ENCODE data around the gene EXOC3L4.
A peak's percentile ranks its signal among the peaks of the same experiment; 100 is the strongest.

EXOC3L4 gene

DNA sequence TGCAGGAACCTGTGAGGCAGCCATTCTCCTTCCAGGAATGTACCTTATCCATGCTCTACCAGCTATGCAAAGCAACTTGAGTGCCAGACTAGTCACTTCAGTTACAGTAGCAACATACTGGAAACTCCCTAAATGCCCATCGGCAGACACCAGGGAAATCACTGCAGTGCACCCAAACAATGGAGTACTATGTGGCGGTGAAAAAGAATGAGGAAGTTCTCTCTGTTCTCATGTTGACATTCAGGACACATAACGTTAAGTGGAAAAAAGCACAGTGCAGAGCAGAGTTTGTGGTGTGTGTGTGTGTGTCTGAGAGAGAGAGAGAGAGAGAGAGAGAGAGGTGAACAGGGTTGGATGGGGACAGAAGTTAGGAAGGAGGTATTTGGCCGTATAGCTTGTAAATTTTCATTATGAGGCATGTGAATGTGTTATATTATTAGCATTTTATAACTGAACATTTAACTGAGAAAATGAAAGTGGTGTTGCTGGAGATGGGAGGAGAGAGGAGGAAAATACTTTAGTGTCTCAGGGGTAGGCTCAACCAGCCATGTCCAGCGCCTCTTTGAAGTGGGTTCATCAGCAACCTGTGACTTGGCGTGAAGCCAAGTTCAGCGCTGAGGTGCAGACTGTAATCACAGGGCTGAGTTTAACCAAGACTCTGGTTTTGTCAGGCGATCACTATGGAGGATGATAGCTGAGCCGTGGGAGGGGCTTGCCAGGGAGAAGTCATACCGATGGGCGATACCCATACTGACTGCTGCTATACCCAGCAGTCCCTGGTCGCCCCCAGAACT is 46.0 kb downstream of the EXOC3L4 start:
- Histone ChIP-seq H3K9ac (ENCODE audit: low read length) (peak overlapping the region; percentile 31; the same call in 1 of the 2 replicates), H3K27me3 (ENCODE audit: low read depth, low read length) (peaks cover 22% of the 10 kb centered on the region), H3K36me3 (replicated peaks; ENCODE audit: low read depth, low read length) (no peaks in the 10 kb centered on the region), H3K4me3 (ENCODE audit: low read length) (peak overlapping the region; percentile 62), H3K4me1 (ENCODE audit: low read length) (peaks cover 17% of the 10 kb centered on the region), H4K20me1 (ENCODE audit: insufficient read depth, low read length) (no peaks in the 10 kb centered on the region), H3K79me2 (ENCODE audit: low read length) (no peaks in the 10 kb centered on the region), H2AFZ (ENCODE audit: low read depth, low read length) (0 out of 2 replicates have a peak overlapping the region, but pooled peaks have one; percentile 60), H3K9me3 (ENCODE audit: insufficient read depth, low read length) (no peaks in the 10 kb centered on the region), H3K27ac (ENCODE audit: low read length) (peak overlapping the region; percentile 26), H3K4me2 (ENCODE audit: low read length) (peak overlapping the region; percentile 77)
- TF ChIP-seq EZH2phosphoT487 (IDR thresholded peaks at IDR 0.05; ENCODE audit: low read depth): no peak
- TF ChIP-seq, protein P1, sequence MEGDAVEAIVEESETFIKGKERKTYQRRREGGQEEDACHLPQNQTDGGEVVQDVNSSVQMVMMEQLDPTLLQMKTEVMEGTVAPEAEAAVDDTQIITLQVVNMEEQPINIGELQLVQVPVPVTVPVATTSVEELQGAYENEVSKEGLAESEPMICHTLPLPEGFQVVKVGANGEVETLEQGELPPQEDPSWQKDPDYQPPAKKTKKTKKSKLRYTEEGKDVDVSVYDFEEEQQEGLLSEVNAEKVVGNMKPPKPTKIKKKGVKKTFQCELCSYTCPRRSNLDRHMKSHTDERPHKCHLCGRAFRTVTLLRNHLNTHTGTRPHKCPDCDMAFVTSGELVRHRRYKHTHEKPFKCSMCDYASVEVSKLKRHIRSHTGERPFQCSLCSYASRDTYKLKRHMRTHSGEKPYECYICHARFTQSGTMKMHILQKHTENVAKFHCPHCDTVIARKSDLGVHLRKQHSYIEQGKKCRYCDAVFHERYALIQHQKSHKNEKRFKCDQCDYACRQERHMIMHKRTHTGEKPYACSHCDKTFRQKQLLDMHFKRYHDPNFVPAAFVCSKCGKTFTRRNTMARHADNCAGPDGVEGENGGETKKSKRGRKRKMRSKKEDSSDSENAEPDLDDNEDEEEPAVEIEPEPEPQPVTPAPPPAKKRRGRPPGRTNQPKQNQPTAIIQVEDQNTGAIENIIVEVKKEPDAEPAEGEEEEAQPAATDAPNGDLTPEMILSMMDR (IDR thresholded peaks at IDR 0.05; ENCODE audit: low read depth, low read length): no peak

DNA sequence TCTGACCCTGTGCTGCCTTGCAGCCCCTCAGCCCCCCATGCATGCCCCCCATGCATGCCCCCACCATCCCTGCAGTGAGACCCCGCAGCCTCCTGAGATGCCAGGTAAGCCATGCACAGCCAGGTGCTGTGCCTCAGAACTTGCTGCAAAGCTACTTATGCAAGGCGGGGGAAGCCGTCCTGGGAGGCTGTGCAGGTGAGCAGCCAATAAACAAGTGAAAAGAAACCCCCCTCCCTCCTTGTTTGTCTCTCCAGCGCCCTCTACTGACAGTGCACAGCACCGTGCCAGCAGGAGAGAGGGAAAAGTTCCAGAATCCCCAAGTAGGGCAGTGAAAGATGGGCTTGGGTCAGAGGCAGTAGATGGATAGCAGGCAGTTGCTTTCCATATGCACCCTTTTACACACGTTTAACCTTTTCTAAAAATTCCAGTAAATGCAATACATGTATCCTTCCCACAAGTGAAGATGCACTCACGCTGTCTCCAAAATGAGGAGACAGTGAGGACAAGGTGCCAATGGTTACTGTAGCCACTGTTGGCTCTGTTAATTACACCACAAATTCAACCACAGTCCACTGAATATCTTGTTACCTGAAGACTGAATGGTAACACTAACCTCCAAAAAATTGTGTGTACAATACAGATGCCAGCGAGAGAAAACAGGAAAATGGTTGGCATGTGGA is 46.7 kb downstream of the EXOC3L4 start:
- no peaks in the 10 kb centered on the region for H3K79me2 ChIP-seq (ENCODE audit: low read length)
- peak overlapping the region; percentile 31; the same call in 1 of the 2 replicates for H3K9ac ChIP-seq (ENCODE audit: low read length)
- TF ChIP-seq, protein P1 (IDR thresholded peaks at IDR 0.05; ENCODE audit: low read depth, low read length): peak; percentile 96
- TF ChIP-seq EZH2phosphoT487 (IDR thresholded peaks at IDR 0.05; ENCODE audit: low read depth): no peak
- peaks cover 17% of the 10 kb centered on the region for H3K4me1 ChIP-seq (ENCODE audit: low read length)
- no peaks in the 10 kb centered on the region for H4K20me1 ChIP-seq (ENCODE audit: insufficient read depth, low read length)
- peak overlapping the region; percentile 26; the same call in 1 of the 2 replicates for H3K27ac ChIP-seq (ENCODE audit: low read length)
- no peaks in the 10 kb centered on the region for H3K9me3 ChIP-seq (ENCODE audit: insufficient read depth, low read length)
- H3K27me3 ChIP-seq (ENCODE audit: low read depth, low read length): peaks cover 22% of the 10 kb centered on the region
- peak overlapping the region; percentile 62 for H3K4me3 ChIP-seq (ENCODE audit: low read length)
- H2AFZ ChIP-seq (ENCODE audit: low read depth, low read length): no peak overlapping the region
- no peaks in the 10 kb centered on the region for H3K36me3 ChIP-seq (replicated peaks; ENCODE audit: low read depth, low read length)
- peak overlapping the region; percentile 77 for H3K4me2 ChIP-seq (ENCODE audit: low read length)

DNA sequence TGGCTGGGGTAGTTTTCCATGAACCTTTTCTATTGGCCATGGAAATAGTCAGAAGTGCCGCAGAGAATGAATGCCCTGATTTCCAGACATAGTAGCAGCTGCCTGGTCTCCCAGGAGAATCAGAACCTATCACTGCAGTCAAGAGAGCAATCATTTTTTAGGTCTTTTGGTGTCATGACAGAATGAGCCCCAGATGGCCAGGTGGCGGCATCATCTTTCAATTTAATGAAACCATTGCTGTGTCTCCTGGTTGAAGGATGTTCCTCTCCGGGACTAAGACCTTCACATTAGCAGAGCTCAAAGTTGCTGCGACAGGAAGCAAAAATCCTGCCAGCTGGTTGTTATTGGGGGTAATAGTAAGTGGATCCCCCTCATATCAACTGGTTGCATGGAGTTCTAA is 47.5 kb downstream of the EXOC3L4 start:
- H3K9me3 ChIP-seq (ENCODE audit: insufficient read depth, low read length): no peaks in the 10 kb centered on the region
- peaks cover 22% of the 10 kb centered on the region for H3K27me3 ChIP-seq (ENCODE audit: low read depth, low read length)
- no peaks in the 10 kb centered on the region for H3K79me2 ChIP-seq (ENCODE audit: low read length)
- no peak overlapping the region for H3K9ac ChIP-seq (ENCODE audit: low read length)
- H2AFZ ChIP-seq (ENCODE audit: low read depth, low read length): no peak overlapping the region
- no peak overlapping the region for H3K27ac ChIP-seq (ENCODE audit: low read length)
- H3K4me1 ChIP-seq (ENCODE audit: low read length): peaks cover 17% of the 10 kb centered on the region
- TF ChIP-seq EZH2phosphoT487 (IDR thresholded peaks at IDR 0.05; ENCODE audit: low read depth): no peak
- TF ChIP-seq, protein P1 (IDR thresholded peaks at IDR 0.05; ENCODE audit: low read depth, low read length): no peak
- no peak overlapping the region for H3K4me2 ChIP-seq (ENCODE audit: low read length)
- no peak overlapping the region for H3K4me3 ChIP-seq (ENCODE audit: low read length)
- H3K36me3 ChIP-seq (replicated peaks; ENCODE audit: low read depth, low read length): no peaks in the 10 kb centered on the region
- no peaks in the 10 kb centered on the region for H4K20me1 ChIP-seq (ENCODE audit: insufficient read depth, low read length)

DNA sequence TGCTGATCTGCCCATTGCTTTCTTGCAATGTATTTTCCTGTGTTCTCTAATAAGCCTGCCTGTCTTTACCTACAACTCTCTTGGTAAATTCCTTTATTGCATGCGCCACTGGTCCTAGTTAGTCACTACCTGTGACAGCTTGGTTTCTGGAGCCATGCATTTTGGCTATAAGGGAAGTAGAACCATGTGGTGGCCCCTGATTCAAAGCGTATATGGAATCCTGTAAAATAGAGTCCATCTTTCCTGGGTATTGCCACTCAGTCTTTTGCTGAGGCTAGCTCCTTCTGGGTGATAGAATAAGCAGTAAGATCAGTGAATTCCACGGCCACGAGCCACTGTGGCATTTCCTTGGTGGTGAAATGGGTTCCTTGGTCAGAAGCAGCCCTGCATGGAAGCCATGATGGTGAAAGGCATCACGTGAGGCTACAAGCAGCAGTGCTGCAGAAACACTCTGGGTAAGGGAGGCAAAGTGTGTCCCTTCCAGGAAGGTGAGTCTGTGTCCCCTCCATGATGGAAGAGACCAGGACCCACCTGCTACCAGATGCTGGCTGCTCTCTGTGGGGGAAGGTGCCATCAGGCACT is 48.3 kb downstream of the EXOC3L4 start:
- Histone ChIP-seq H3K9me3 (ENCODE audit: insufficient read depth, low read length) (no peaks in the 10 kb centered on the region), H2AFZ (ENCODE audit: low read depth, low read length) (peak overlapping the region; percentile 41; the same call in 1 of the 2 replicates), H3K27me3 (ENCODE audit: low read depth, low read length) (peaks cover 22% of the 10 kb centered on the region), H3K4me2 (ENCODE audit: low read length) (no peak overlapping the region), H3K4me1 (ENCODE audit: low read length) (peaks cover 17% of the 10 kb centered on the region), H3K79me2 (ENCODE audit: low read length) (no peaks in the 10 kb centered on the region), H3K4me3 (ENCODE audit: low read length) (no peak overlapping the region), H4K20me1 (ENCODE audit: insufficient read depth, low read length) (no peaks in the 10 kb centered on the region), H3K9ac (ENCODE audit: low read length) (no peak overlapping the region), H3K27ac (ENCODE audit: low read length) (no peak overlapping the region), H3K36me3 (replicated peaks; ENCODE audit: low read depth, low read length) (no peaks in the 10 kb centered on the region)
- TF ChIP-seq EZH2phosphoT487 (IDR thresholded peaks at IDR 0.05; ENCODE audit: low read depth): no peak
- TF ChIP-seq, protein P1 (IDR thresholded peaks at IDR 0.05; ENCODE audit: low read depth, low read length): no peak

All from OCI-LY3 (cell line).